ENCODE measurements around the gene IKBKE. TPM values are rescaled to one million over a fixed set of nuclear protein-coding genes. Genes with fewer than 3 reads are reported as not detected.

IKBKE gene
- total and polyA plus RNA-seq, 2 of the 8 experiments (the other 6 are each of a cell fraction or from before 2014, with no cell fraction given): 8.6 to 12.0 TPM

- TF ChIP-seq JUN (IDR thresholded peaks at IDR 0.05; ENCODE audit: low read depth, low read length) (no peak), SP1 (IDR thresholded peaks at IDR 0.05; ENCODE audit: low read depth, low read length) (no peak)
These were observed 21.3 kb downstream of the IKBKE start (continued) for GRCh38 chr1:206491616-206492015.

All from H1 (cell line).